NCI-H2081 (cell line): ENCODE data around the gene MAP3K14.

Source experiments
- DNase-seq, 2 experiments: peaks; one replicate each; lab custom pipeline; 2025; lab: John Stamatoyannopoulos, UW

The MAP3K14 gene

DNA sequence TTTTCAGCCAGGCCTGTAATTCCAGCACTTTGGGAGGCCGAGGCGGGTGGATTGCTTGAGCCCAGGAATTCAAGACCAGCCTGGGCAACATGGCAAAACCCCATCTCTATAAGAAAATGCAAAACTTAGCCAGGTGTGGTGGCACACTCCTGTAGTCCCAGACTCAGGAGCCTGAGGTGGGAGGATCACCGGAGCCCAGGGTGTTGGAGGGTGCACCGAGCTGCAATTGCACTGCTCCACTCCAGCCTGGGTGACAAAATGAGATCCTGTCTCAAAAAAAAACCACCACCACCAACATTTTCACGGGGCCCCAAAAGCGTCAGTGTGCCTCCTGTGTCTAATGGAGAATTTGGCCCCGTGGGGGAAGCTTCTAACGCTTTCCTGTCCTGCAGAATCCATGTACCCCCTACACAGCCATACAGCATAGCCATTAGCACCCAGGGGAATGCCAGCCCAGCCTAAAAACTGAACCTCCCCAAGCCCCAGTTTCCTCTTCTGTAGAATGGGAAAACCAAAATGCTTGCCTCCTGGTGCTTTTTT, 22.2 kb upstream of the MAP3K14 start:
- no peak for DNase-seq

DNA sequence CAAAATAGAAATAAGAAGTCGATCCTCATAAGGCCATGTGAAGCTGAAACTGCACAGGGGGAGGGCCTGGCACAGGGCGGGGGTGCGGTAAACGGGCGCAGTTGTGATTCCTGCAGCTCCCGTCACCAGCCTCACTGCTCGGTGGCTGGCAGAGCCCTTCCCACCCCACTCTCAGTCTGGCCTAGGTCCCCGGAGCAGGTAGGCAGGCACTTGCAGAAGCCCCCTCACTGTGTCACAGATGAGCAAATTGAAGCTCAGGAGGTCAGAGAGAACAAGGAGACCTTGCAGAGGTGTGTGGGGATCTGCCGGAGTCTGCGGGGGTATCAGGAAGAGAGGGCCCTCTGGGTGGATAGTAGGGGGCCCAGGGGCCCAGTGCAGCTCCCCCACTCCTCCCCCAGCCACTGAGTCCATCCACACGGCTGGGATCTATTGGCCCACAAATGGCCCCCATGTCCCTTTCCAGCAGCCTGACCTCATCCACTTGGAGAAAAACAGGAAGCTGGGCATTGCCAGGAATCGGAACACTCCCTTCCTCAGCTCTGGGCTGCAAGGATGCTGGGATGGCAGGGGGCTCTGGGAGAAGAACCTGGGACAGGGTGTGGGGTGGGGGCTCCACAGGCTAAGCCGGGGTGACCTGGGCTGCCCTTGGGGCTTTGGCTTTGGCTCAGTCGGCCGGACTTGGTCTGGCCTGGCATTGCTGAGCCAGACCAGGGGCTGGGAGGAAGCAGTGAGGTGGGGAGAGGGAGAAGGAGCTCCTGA, 21.4 kb upstream of the MAP3K14 start:
- DNase-seq: no peak

GRCh38 chr17:45336390-45337182, 19.8 kb upstream of the MAP3K14 start:
- DNase-seq: no peak

- DNase-seq: no peak
These were observed 18.9 kb upstream of the MAP3K14 start for GRCh38 chr17:45335721-45336120.

DNA sequence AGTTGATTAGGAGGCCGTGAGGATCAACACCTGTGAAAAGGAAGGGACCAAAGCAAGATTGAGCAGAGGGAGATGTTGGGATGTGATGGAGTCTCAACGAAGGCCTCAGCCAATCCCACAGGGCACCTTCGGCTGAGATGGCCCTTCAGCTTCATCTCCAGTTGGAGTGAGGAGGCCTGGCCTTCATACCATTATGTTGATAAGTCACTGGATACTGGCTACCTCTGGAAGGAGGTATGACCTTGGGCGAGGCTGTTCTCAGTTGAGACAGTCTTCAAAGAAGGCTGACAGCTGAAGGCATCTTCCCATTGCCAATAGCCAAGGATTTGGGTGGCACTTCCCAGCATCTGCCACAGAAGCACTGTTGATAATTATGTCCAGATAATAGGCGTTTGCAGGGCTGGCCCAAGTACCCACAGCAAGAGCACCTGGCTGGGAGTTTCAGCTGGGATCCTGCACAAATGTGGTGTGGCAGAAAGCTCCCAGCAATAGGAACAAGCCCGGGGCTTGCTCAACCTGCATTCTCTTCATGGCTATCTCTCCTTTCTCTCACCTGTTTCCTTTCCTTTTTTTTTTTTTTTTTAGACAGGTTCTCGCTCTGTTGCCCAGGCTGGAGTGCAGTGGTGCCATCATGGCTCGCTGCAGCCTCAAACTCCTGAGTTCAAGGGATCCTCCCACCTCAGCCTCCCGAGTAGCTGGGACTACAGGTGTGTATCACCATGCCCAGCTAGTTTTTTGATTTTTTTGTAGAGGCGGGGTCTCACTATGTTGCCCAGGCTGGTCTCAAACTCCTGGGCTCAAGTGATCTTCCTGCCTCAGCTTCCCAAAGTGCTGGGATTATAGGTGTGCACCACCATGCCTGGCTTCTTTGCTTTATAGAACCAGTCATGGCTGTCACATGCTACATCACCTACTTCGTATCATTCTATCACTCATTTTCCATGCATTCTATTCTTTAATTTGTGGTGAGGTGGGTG, 18.2 kb upstream of the MAP3K14 start:
- peak in 1 of 2 experiments; percentile 56 for DNase-seq

GRCh38 chr17:45334231-45334630, 17.4 kb upstream of the MAP3K14 start:
- peak; percentile 88 to 99 for DNase-seq

DNA sequence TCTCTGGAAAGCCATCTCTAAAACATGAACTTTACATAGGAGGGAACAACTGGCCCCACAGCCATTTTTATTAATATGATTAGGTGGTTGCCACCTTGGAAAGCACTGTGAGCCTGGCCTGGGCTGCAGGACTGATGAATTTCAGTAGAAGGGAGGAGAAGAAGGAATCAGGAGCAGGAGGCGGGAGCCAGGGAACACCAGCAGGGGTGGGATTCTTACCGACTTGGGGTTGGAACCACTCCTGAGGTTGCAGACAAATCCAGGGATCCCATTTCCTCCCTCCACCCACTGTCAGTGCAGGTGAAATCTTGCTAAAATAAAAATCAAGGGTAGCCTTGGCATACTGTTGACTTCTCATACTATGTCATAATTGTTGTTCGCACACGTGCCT, 16.9 kb upstream of the MAP3K14 start:
- no peak for DNase-seq

DNA sequence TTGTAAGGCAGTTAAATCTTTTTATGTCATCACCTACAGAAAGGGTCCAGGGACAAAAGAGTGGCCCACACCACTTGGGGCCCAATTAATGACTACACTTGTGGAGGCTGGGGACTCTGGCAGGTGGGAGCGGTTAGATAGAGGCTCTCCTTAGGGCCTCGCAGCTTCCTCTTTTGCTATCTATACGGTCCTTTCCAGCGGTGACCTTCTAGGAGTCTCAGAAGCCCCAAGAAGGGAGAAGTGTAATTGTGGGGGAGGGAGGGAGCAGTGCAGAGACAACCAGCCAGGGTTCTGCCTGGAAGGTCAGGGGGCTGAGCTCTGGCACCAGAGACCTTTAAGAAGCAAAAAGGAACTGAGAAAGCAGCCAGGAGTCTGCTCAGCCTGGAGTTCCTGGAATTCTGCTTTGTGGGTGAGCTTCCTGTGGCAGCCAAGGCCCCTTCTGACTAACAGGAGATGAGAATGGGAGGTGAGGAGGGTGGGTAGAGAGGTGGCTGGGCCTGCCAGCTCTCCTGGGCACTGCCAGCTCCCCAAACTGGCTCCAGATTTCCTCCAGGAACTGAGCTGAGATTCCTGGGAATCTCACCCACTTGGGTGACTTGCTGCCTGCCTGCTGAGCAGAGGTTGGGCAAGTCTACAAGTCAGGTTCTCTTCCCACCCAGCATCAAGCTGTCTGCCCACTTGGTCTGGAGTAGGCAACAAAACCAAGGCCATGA, 16.3 kb upstream of the MAP3K14 start:
- DNase-seq: no peak

GRCh38 chr17:45332505-45332904, 15.7 kb upstream of the MAP3K14 start:
- DNase-seq: no peak

DNA sequence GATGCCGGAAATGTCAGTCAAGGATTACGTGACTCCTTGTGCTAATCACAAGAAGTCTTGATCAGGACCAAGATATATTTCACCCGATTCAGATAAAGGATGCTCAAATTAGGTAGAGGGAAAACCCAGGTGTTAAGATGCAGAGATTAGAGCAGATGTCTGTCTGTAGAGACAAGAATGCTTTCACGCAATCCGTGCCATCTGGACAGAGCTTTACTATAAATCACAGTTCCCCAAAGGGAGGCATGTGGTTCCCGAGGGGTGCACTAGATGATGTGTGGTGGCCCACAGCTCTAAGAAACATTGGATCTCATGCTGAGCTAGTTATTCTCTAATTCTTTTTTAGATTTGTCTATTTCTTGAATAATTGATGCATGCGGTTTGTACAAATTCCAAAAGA, 9.8 kb upstream of the MAP3K14 start:
- no peak for DNase-seq

GRCh38 chr17:45325810-45326209, 9.0 kb upstream of the MAP3K14 start:
- no peak for DNase-seq

DNA sequence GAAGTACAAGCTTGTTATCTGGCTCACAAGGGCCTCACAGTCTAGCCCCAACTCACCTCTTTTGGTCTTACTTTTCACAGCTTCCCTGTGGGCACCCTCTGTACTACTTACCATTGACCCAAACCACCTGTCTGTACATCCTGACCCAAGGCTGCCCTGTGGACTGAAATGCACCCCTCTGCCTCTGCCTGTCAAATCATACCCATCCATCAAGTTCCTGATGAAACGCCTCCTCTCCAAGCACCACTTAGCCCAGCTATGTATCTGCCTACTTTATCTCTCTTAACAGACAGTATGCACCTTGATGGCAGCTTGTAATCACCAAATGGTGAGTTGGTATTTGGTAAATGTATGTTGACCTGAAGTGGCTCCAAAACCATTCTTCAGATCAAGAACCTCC, 7.5 kb upstream of the MAP3K14 start:
- no peak for DNase-seq

DNA sequence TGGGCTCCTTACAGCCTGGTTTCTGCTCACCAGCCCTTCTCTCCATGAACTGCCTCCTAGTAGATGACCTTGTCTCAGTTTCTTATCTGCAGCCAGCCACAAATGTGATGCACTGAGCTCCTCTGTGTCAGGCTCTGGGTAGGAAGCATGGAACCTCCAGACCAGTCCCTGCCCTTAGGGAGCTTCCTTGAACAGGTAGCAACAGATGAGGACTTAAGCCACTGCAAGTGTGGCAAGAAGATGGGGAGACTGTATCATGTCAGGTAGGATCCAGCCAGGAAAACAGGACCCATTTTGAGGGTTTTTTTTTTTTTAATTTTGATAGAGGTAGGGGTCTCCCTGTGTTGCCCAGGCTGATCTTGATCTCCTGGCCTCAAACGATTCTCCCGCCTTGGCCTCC, 5.3 kb upstream of the MAP3K14 start:
- DNase-seq: no peak

GRCh38 chr17:45320931-45321461, 4.2 kb upstream of the MAP3K14 start:
- no peak for DNase-seq

DNA sequence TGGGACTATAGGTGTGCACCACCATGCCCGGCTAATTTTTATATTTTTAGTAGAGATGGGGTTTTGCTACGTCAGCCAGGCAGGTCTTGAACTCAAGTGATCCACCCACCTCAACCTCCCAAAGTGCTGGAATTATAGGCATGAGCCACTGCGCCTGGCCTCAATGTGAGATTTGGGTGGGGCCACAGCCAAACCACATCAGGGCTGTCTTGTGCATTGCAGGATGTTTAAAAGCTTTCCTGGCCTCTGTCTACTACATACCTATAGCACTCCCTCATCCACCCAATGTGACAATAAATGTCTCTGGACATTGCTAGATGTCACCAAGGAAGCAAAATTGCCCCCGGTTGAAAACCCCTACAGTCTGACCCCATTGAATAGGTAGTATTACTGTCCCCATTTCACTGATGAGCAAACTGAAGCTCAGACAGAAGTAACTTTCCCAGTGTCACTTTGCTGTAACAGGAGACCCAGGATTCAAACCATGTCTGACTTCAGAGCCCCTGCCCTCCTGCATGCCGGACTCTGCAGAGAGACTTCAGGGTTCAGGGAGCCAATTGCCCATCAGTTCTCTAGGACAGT, 3.6 kb upstream of the MAP3K14 start:
- no peak for DNase-seq

DNA sequence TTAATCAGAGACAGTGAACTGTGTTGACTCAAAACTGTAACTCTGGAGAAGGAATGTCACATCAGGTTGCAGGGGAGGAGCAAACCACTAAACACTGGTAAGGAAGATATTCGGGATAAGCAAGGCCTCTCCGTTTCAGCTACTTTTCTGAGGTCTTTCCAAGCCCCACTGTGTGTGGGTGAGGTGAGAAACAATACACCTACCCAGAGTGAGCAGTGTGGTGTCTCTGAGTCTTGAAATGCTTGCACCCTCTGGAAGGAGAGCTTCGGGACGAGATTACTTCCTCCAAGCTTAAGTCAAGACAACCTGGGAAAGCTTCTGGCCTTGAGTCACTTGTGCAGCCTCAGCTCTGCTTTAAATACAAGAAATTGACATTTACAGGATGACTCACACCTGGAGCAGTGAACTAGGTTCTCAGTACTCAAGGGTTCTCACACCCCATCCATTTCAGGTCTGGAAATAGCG, 2.5 kb upstream of the MAP3K14 start:
- DNase-seq: no peak

DNA sequence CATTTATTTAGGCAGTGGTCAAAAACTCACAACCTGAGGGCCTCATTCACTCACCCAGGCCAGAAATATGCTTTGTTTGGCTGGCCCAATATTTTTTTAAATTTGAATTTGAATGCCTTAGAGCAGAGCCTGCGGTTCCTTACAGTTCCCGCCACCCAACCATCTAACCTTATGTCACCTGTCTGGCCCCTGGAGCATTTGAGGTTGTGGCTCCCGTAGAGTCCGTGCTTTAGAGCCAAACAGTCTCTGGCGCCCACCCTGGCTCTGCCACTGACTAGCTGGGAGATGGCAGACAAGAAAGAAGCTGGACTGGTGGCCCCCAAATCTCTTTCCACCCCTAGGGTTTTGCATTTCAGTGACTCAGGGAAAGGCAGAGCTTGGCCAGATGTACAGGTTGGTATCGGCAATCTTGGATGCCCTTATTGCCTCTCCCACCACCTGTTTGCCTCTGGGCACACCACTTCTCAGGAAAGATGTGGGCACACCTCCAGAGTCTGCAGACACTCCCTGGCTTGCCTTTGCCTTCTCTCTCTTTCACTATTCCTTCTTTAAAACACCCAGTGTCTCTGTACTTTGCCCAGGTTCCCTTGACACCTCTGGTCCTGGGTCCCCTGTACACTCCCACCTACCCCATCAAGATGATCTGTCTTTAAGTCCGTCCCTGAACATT, 1.9 kb upstream of the MAP3K14 start:
- no peak for DNase-seq

DNA sequence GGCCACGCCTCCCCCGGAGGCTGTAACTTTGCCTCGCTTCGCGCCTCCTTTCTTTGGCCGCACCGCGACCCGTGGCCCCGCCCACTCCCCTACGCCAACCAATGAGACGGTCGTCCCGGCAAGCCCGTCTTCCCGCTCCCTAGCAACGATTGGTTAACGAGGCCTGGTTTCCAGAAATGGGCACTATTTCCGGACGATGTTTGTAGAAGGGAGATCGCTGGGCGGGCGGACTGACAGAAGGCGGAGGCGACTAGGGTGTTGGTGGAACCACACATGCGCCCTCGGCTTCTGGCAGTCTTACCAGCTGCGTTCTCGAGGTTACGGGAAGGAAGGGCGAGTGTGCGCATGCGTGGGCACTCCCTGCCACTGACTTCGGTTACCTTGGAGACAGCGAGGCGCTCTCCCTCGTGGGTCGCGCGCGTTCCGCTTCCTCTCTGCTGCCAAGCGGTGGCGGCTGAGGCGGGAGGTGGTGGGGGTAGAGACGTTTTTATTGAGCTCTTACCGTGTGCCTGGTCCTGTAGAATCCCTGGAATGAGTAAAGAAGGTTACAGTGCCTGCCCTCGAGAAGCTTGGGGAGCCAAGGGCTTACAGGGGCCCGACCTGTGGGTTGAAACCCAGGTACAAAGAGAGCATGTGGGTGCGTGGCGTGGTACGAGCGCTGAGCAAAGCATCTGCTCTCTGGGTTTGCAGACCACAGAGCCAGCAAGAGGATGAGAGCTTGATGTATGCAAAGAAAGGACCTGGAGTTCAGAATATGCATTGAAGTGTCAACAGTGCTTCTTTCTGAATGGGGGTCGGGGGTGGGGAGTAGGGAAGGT, 500 bp upstream of the MAP3K14 start:
- DNase-seq: peak; percentile 100
